HG02884 (cell line): Measurements from ENCODE around the gene NEDD8.
A peak's percentile ranks its signal among the peaks of the same experiment; 100 is the strongest.
"Not testable (repeated sequence)": the region's sequence is repeated elsewhere in the genome, so short reads cannot be mapped to it uniquely, and the experiment has no call there.

ENCODE experiments used
- ATAC-seq: cut with Tn5 transposase; IDR thresholded peaks from one replicate; pipeline ENCODE4 v1.9.1; 2021; ENCODE audit warnings: mild to moderate bottlenecking, moderate library complexity; ENCODE audit not compliant: unreplicated experiment

Gene NEDD8

GRCh38 chr14:24228902-24229301 is 3.3 kb downstream of the NEDD8 start:
- no peak for ATAC-seq

- no peak for ATAC-seq
Measured at GRCh38 chr14:24226473-24226872, 5.7 kb downstream of the NEDD8 start.

DNA sequence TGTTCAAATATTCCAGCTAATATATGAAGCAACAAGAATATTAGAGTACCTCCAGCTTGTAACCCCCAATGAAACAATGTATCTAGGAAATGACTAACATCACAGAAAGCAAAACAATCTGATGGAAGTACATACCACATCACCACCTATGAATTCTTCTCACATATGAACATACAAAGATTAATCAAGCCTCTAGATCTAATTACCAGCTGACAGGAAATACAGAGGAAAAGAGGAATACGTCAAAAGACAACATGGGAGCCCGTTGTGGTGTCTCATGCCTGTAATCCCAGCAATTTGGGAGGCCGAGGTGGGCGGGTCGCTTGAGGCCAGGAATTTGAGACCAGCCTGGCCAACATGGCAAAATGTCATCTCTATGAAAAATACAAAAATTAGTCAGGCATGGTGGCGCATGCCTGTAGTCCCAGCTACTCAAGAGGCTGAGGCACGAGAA is 7.5 kb downstream of the NEDD8 start:
- ATAC-seq = no peak

GRCh38 chr14:24222987-24223386 is 9.2 kb downstream of the NEDD8 start:
- not testable (repeated sequence) for ATAC-seq

GRCh38 chr14:24219521-24219920 is 12.6 kb downstream of the NEDD8 start:
- ATAC-seq = no peak

DNA sequence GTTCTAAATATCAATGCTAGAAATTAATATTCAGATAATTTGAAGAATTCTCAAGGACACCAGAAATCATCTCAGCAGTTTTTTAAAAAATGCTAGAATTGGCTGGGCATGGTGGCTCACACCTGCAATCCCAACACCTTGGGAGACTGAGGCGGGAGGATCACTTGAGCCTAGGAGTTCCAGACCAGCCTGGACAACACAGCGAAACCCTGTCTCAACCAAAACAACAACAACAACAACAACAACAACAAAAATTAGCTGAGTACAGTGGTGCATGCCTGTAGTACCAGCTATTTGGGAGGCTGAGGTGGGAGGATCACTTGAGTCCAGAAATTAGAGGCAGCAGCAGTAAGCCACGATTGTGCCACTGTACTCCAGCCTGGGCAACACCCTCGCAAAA is 13.1 kb downstream of the NEDD8 start:
- ATAC-seq = no peak

- ATAC-seq = not testable (repeated sequence)
Measured at GRCh38 chr14:24216876-24217275, 15.3 kb downstream of the NEDD8 start.

- no peak for ATAC-seq
Measured at GRCh38 chr14:24216345-24216699, 15.8 kb downstream of the NEDD8 start.

DNA sequence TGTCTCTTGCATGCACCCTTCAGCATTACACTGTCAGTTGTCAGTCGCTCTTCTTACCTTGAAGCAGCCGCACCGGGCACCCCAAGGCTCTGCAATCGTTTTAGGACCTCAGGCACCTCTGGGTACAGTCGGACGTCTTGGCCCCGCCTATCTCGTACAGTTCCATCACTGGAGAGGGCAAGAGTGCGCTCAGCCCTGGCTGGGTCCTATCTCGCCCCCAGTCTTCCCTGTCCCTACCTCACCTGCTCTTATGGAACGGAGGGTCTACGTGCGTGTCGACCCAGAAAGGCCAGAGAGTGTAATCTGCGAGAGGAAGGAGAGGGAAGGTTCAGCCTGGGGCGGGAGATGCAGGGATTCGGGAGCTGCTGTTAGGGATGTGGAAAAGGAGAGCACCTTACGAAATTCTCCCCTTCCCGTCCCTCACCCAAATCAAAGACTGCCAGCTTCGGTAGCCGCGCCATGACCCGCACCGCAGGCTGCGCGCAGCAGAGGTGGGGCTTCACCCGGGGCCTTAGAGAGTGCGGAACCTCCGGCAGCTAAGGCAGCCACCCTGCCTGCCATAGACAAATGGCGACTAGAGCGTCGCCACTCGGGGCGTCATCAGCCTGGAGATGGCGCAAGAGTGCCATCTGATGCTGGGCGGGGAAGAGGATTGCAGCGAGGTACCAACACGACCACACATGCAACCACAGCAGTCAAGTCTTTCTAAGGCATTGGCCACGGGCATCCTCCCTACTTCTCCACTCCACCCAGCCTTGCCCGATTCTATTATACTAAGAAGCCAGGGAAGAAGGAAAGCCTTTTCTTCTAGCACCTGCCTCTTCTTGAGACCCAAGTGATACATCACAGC is 16.4 kb downstream of the NEDD8 start, which contains the start of gene MDP1:
MDP1 (minus strand) TSS at position 572 of the 850 bp plus-strand sequence; CDS start at position 461, 111 bp downstream.
- peak; percentile 55 for ATAC-seq

DNA sequence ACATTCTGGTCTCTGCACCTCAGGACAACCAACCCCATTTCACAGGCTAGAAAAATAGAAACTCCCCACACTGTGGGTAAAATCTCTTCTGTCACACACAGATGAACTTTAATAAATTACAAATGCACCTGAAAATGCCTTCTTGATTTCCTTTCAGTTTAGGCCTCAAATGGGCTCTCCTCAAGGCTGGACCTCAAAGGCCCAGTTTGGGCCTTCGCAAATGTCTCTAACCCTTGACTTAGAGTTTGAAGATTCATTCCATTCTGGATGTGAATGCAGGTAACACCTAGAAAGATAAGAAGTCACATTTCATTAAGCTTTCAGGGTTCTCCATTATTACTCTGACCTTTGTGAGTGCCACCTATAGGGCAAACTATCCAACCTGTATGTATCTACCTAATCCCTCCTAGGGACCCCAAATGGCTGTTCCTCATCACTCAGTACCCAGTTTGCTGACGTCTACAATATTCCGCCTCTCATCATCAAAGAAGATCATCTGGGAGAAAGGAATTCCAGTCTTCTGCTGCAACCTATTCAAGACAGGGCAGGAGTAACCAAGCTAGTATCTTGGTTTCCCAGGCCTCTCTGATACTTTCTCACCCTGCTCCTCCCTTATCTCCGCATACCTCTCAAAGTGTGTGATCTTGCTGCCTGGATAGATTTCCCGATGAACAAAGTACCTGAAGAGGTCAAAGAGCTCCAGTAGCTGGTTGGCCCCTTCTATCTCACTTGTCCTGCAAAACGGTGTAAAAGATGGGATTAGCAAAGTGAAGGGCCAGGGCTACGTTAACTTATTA is 18.1 kb downstream of the NEDD8 start:
- no peak for ATAC-seq

DNA sequence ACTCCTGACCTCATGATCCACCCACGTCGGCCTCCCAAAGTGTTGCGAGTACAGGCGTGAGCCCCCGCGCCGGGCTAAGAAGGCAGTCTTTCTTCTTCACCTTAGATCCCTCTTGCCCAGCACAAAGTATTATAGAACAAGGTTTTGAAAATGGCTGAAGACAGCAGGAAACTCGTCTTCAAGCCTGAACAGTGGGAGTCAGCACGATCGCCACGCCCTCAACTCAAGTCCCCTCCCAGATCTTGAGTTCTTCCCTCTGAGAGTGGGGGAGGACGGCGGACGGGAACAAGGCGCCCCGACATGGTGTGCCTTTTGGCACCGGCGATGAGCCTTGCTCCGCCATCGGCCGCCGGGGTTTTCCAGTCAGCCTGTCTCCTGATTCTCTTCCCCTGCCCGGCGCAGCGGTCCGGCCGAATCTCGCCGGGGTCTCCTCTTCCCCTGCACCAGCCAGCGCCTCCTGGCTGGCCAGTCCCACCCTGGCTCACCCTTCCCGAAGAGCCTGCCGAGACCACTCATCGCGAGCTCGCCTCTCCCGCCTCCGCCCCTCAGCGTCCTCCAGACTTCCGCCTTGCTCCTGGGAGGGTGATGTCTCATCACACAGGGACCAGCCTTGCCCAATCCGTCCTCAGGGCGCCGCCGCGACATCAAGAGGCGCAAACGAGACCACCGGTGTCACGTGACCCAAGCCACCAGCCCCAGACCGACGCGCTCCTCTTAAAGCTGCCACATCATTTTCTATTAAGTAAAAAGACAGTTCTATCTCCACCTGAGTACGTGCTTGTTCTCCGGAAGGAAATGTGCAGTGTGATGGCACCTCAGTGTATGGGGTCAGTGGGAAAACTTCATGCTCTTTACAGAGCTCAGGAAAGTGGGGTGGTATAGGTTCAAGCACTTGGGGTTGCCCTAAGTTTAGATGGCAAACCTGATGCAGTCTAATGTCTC is 19.0 kb downstream of the NEDD8 start, which contains the start of gene CHMP4A:
CHMP4A (minus strand) TSS at position 565 of the 942 bp plus-strand sequence; CDS start at position 516, 49 bp downstream.
- peak; percentile 71 for ATAC-seq

DNA sequence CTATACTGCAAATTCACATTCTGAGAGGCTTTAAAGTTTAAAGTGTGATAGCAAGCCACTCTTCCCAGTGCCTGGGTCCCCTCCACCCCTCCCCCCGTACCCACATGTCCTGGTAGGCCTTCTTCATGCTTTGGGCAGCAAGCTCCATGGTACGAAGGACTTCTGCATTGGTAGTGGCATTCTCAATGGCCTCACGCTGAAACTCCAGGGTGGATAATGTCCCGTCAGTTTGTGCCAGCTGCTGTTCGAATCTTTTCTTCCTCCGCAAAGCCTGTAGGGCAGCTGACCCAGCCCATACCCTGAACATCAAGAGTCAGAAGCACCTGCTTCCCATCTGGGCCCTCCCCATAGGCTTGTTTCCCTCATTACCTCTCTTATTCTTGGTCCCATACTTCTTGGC is 20.9 kb downstream of the NEDD8 start:
- no peak for ATAC-seq

- ATAC-seq = no peak
Measured at GRCh38 chr14:24207625-24208024, 24.5 kb downstream of the NEDD8 start.

DNA sequence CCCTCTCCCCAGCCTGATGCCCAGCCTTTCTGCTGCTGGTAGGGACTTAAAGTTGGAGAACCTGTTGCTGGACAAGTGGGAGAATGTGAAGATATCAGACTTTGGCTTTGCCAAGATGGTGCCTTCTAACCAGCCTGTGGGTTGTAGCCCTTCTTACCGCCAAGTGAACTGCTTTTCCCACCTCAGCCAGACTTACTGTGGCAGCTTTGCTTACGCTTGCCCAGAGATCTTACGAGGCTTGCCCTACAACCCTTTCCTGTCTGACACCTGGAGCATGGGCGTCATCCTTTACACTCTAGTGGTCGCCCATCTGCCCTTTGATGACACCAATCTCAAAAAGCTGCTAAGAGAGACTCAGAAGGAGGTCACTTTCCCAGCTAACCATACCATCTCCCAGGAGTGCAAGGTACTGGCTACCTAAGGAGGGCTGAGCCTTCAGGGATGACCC is 25.0 kb downstream of the NEDD8 start:
- ATAC-seq = no peak

DNA sequence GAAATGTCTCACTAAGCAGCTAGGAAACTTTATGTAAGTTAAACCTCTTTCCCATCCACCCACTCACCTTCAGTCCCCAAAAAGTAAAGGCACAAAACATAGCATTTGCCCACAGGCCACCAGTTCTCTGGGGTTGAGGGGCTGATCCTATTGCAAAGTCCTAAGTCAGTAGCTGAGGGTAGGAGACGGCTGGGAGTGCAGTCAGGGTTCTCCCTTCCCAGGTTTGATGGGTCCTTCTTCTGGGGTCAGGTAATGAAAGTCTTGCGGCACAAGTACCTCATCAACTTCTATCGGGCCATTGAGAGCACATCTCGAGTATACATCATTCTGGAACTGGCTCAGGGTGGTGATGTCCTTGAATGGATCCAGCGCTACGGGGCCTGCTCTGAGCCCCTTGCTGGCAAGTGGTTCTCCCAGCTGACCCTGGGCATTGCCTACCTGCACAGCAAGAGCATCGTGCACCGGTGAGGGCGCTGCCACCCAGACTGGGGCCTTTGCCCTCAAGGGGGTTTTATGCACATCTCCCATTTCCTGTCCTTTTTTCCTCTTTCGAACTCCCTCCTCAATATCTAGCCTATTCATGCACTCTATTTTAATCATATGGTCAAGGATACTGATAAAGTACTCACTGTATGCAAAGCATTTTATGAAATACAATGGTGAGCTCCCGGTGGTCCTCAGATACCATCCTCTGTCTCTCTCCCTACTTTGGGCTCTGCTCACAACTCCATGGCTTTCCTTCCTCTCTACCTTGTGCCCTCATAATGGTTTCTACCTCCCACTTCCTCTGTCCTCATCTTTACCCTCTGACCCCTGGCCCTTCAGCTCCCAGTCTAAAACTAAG is 25.7 kb downstream of the NEDD8 start:
- ATAC-seq = no peak

- ATAC-seq = no peak
Measured at GRCh38 chr14:24204163-24205146, 27.7 kb downstream of the NEDD8 start.

DNA sequence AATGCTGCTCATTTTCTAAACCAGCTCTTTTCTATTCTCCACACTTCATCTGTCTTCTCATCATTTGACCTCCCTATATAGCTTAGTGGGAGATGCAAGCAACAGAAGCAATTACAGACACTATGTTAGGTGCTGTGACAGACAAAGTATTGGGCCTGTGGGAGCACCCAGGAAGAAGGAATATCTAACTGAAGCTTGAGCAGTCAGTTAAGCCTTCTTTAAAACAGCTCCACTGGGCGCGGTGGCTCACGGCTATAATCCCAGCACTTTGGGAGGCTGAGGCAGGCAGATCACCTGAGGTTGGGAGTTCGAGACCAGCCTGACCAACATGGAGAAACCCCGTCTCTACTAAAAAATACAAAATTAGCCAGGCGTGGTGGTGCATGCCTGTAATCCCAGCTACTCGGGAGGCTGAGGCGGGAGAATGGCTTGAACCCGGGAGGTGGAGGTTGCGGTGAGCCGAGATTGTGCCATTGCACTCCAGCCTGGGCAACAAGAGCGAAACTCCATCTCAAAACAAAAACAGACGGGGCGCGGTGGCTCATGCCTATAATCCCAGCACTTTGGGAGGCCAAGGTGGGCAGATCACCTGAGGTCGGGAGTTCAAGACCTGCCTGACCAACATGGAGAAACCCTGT is 28.8 kb downstream of the NEDD8 start:
- ATAC-seq = not testable (repeated sequence)

DNA sequence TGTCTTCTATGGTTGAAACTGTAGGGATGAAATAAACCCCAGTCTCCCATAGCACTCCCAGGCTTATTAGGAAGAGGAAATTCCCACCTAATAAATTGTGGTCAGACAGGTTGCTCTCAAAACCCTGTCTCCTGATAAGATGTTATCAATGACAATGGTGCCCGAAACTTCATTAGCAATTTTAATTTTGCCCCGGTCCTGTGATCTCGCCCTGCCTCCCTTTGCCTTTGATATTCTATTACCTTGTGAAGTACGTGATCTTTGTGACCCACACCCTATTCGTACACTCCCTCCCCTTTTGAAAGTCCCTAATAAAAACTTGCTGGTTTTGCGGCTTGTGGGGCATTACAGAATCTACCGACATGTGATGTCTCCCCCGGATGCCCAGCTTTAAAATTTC is 29.6 kb downstream of the NEDD8 start:
- not testable (repeated sequence) for ATAC-seq
